Bronchial epithelial cell (primary cell): ENCODE results near the gene FTO. TPM values are rescaled to one million over a fixed set of nuclear protein-coding genes. Genes with fewer than 3 reads are reported as not detected.

Source experiments
- DNase-seq: peaks from one replicate; pipeline ENCODE4 v3.0.0-alpha.2; 2010; ENCODE audit warnings: low read depth
- FAIRE-seq: peaks from 2 replicates; lab custom pipeline; 2011; peaks lifted over from hg19 to GRCh38; lab: Jason Lieb, UNC
- H3K27me3 ChIP-seq: 2 replicates; pipeline ENCODE4 v1.5.1; 2011; ENCODE audit warnings: low read length; ENCODE audit not compliant: control insufficient read depth, insufficient read depth
- H3K36me3 ChIP-seq: 2 replicates; pipeline ENCODE4 v1.5.1; 2011; ENCODE audit warnings: low read length; ENCODE audit not compliant: control insufficient read depth, insufficient read depth
- H3K4me3 ChIP-seq: 2 replicates; pipeline ENCODE4 v1.5.1; 2011; ENCODE audit warnings: mild to moderate bottlenecking, low read depth, low read length, control low read depth
- CTCF ChIP-seq: IDR thresholded peaks from 2 replicates; pipeline ENCODE4 v1.5.1; 2011; ENCODE audit warnings: mild to moderate bottlenecking, moderate library complexity, low read length, control low read depth, inconsistent platforms; ENCODE audit not compliant: insufficient read depth, severe bottlenecking
- total RNA-seq: library from RNA; depleted of rRNA; stranded (reverse); fragments of >200 nt; gene quantifications from 2 replicates; pipeline ENCODE4 v1.2.1, GENCODE V29; 2014

The FTO gene
- total RNA-seq, 1 donor from 2014 or later: 41.6 TPM

- H3K27me3 ChIP-seq: no peaks in the 10 kb centered on the region
- H3K4me3 ChIP-seq: no peak overlapping the region
- no peaks in the 10 kb centered on the region for H3K36me3 ChIP-seq
- TF ChIP-seq CTCF: no peak
- FAIRE-seq (no peak), DNase-seq (no peak)
These were observed 456.4 kb downstream of the FTO start for GRCh38 chr16:54160252-54160860.

- Histone ChIP-seq H3K4me3 (no peak overlapping the region), H3K27me3 (no peaks in the 10 kb centered on the region), H3K36me3 (no peaks in the 10 kb centered on the region)
- DNase-seq: no peak
- FAIRE-seq: no peak
- TF ChIP-seq CTCF: no peak
These were observed 457.3 kb downstream of the FTO start for GRCh38 chr16:54160939-54161897.

- Histone ChIP-seq H3K36me3 (no peaks in the 10 kb centered on the region), H3K27me3 (no peaks in the 10 kb centered on the region), H3K4me3 (no peak overlapping the region)
- TF ChIP-seq CTCF: no peak
- DNase-seq (no peak), FAIRE-seq (no peak)
These were observed 459.4 kb downstream of the FTO start for GRCh38 chr16:54163197-54163843.

GRCh38 chr16:54164789-54165173 lies 460.8 kb downstream of the FTO start:
- Histone ChIP-seq H3K27me3 (no peaks in the 10 kb centered on the region), H3K4me3 (no peak overlapping the region), H3K36me3 (no peaks in the 10 kb centered on the region)
- no peak for FAIRE-seq
- no peak for DNase-seq
- TF ChIP-seq CTCF: no peak

GRCh38 chr16:54165174-54165911 lies 461.4 kb downstream of the FTO start:
- FAIRE-seq (no peak), DNase-seq (no peak)
- H3K27me3 ChIP-seq: no peaks in the 10 kb centered on the region
- no peak overlapping the region for H3K4me3 ChIP-seq
- no peak for TF ChIP-seq CTCF
- no peaks in the 10 kb centered on the region for H3K36me3 ChIP-seq
